Neural progenitor cell (in vitro differentiated cells): Measurements from ENCODE around the gene SWI5.

Experiments
- CTCF ChIP-seq: fragments of 200-600 bp; sonication (generic); IDR thresholded peaks from 2 replicates; pipeline ENCODE4 v1.5.1; 2017; ENCODE audit warnings: antibody characterized with exemption, mild to moderate bottlenecking
- EZH2phosphoT487 ChIP-seq: fragments of 200-600 bp; sonication (generic); IDR thresholded peaks from 2 replicates; pipeline ENCODE4 v1.6.1; 2017; ENCODE audit warnings: antibody characterized with exemption

GRCh38 chr9:128316421-128316820, 40.3 kb downstream of the SWI5 start:
- TF ChIP-seq CTCF = no peak
- no peak for TF ChIP-seq EZH2phosphoT487
